ENCODE results near the gene TIMM29. TPM values are rescaled to one million over a fixed set of nuclear protein-coding genes. Genes with fewer than 3 reads are reported as not detected.

The TIMM29 gene
- total RNA-seq, 2 donors from 2014 or later = 34.9 to 47.9 TPM

GRCh38 chr19:10911579-10912363 is 16.8 kb upstream of the TIMM29 start:
- Histone ChIP-seq H3K36me3 (peaks cover 2 to 19% of the 10 kb centered on the region in 2 donors), H3K4me3 (no peak overlapping the region), H3K27ac (no peak overlapping the region), H3K27me3 (replicated peaks; ENCODE audit: insufficient read depth) (no peaks in the 10 kb centered on the region), H3K4me1 (replicated peaks) (no peaks in the 10 kb centered on the region), H3K9me3 (no peaks in the 10 kb centered on the region)
- TF ChIP-seq CTCF (IDR thresholded peaks at IDR 0.05) (no peak), POLR2A (IDR thresholded peaks at IDR 0.05) (no peak), POLR2AphosphoS5 (IDR thresholded peaks at IDR 0.05) (no peak)
- intact Hi-C loops (cut with DNase I) = no loop called here
- DNase-seq (ENCODE audit: low spot score) = no peak
- 87% methylated on average over 23 of the region's 31 CpGs for WGBS

GRCh38 chr19:10912619-10913018 is 16.0 kb upstream of the TIMM29 start:
- no peak overlapping the region for H3K4me3 ChIP-seq
- WGBS = 90% methylated on average over 18 of the region's 18 CpGs
- DNase-seq (ENCODE audit: low spot score) = no peak
- H3K4me1 ChIP-seq (replicated peaks) = no peaks in the 10 kb centered on the region
- no peaks in the 10 kb centered on the region for H3K9me3 ChIP-seq
- no peaks in the 10 kb centered on the region for H3K27me3 ChIP-seq (replicated peaks; ENCODE audit: insufficient read depth)
- H3K36me3 ChIP-seq = peaks cover 2 to 20% of the 10 kb centered on the region in 2 donors
- intact Hi-C loops (cut with DNase I) = no loop called here
- H3K27ac ChIP-seq = no peak overlapping the region
- no peak for TF ChIP-seq POLR2AphosphoS5 (IDR thresholded peaks at IDR 0.05)
- no peak for TF ChIP-seq POLR2A (IDR thresholded peaks at IDR 0.05)
- TF ChIP-seq CTCF (IDR thresholded peaks at IDR 0.05) = no peak

GRCh38 chr19:10913716-10914340 is 14.8 kb upstream of the TIMM29 start:
- Histone ChIP-seq H3K27me3 (replicated peaks; ENCODE audit: insufficient read depth) (no peaks in the 10 kb centered on the region), H3K4me1 (replicated peaks) (no peaks in the 10 kb centered on the region), H3K27ac (no peak overlapping the region), H3K4me3 (no peak overlapping the region), H3K9me3 (no peaks in the 10 kb centered on the region), H3K36me3 (peaks cover 2 to 11% of the 10 kb centered on the region in 2 donors)
- WGBS = 89% methylated on average over 20 of the region's 24 CpGs
- intact Hi-C loops (cut with DNase I) = no loop called here
- DNase-seq (ENCODE audit: low spot score) = no peak
- no peak for TF ChIP-seq CTCF (IDR thresholded peaks at IDR 0.05)
- no peak for TF ChIP-seq POLR2A (IDR thresholded peaks at IDR 0.05)
- TF ChIP-seq POLR2AphosphoS5 (IDR thresholded peaks at IDR 0.05) = no peak

GRCh38 chr19:10915130-10916091 is 13.2 kb upstream of the TIMM29 start:
- DNase-seq (ENCODE audit: low spot score) = no peak
- Histone ChIP-seq H3K36me3 (peaks cover 7 to 10% of the 10 kb centered on the region in 2 donors), H3K27ac (no peak overlapping the region), H3K4me1 (replicated peaks) (no peaks in the 10 kb centered on the region), H3K27me3 (replicated peaks; ENCODE audit: insufficient read depth) (no peaks in the 10 kb centered on the region), H3K4me3 (no peak overlapping the region), H3K9me3 (no peaks in the 10 kb centered on the region)
- TF ChIP-seq POLR2AphosphoS5 (IDR thresholded peaks at IDR 0.05) = no peak
- TF ChIP-seq CTCF (IDR thresholded peaks at IDR 0.05) = no peak
- no peak for TF ChIP-seq POLR2A (IDR thresholded peaks at IDR 0.05)
- intact Hi-C loops (cut with DNase I) = no loop called here
- 87% methylated on average over 18 of the region's 19 CpGs for WGBS

Data from prostate gland (tissue), 2 donors.